ENCODE data around the gene NSUN6. TPM values are rescaled to one million over a fixed set of nuclear protein-coding genes. Genes with fewer than 3 reads are reported as not detected.

Gene NSUN6
- total RNA-seq, 5 donors from 2014 or later (not counting 1 experiment from before 2014, with no cell fraction given), result 24.6 to 34.5 (median 32.4) TPM

- ATAC-seq (replicated peaks in 1 of 4) (no peak), DNase-seq (no peak)
- peaks cover 0 to 5% (median 0%) of the 10 kb centered on the region in 3 donors for H3K4me1 Mint-ChIP-seq
- Histone ChIP-seq H3K4me3 (ENCODE audit: control insufficient read depth in 1 of 2, extremely low read depth in 1 of 2, low read length in 1 of 2) (no peak overlapping the region), H3K27me3 (replicated peaks in 1 of 2; ENCODE audit: control insufficient read depth in 2 of 2, extremely low read depth in 1 of 2, insufficient read depth in 2 of 2, low read length in 1 of 2) (no peaks in the 10 kb centered on the region), H3K36me3 (ENCODE audit: control insufficient read depth in 2 of 2, extremely low read depth in 1 of 2, insufficient read depth in 1 of 2, low read length in 1 of 2) (no peaks in the 10 kb centered on the region), H3K27ac (ENCODE audit: low read length) (no peak overlapping the region), H3K4me1 (ENCODE audit: control insufficient read depth in 1 of 2, extremely low read depth in 1 of 2, insufficient read depth in 2 of 2, low read length in 2 of 2) (no peaks in the 10 kb centered on the region), H3K9me3 (no peaks in the 10 kb centered on the region)
- H3K9me3 Mint-ChIP-seq, result no peaks in the 10 kb centered on the region
- ChIA-PET CTCF (interaction anchor here in 1 of 2 donors (0.9 kb wide), 1 partner anchor 14 kb away, joined by 3 read pairs; no protein-coding TSS in a partner anchor), POLR2A (no interaction called here)
- no CpG with 5 or more reads among the region's 8 CpGs for WGBS (ENCODE audit: insufficient coverage)
- H3K27me3 Mint-ChIP-seq, result peaks cover 5 to 21% of the 10 kb centered on the region in 2 donors
- H3K36me3 Mint-ChIP-seq, result no peaks in the 10 kb centered on the region
- H3K4me3 Mint-ChIP-seq, result no peak overlapping the region
- H3K27ac Mint-ChIP-seq, result no peak overlapping the region
Measured at GRCh38 chr10:18497806-18498369, 153.5 kb downstream of the NSUN6 start.

Other genes starting within 250 kb of the NSUN6 start
- 10 to 100 TPM in 3 of 5 donors, 1 to 10 TPM in 2; 9.7 to 14.9 (median 10.4) TPM for gene ARL5B, start 7.8 kb upstream of the NSUN6 start, total RNA-seq